ENCODE results near the gene SELENOW.

SELENOW gene

GRCh38 chr19:47826800-47827199, 48.3 kb downstream of the SELENOW start:
- DNase-seq: no peak

GRCh38 chr19:47832723-47833122, 54.2 kb downstream of the SELENOW start:
- DNase-seq: no peak
